Spleen (tissue), 11 donors: ENCODE results near the gene GATAD2A. TPM values are rescaled to one million over a fixed set of nuclear protein-coding genes. Genes with fewer than 3 reads are reported as not detected.

ENCODE experiments used
- DNase-seq: peaks from one replicate; pipeline ENCODE4 v3.0.0-alpha.2; 2020
- H3K27ac ChIP-seq, 8 donors: fragments of 200-600 bp; sonication (generic) in 7 of 8; 1 replicate in 4 of 8; 2 replicates in 4 of 8; pipeline versions ENCODE4 v1.5.0 to v1.8.0; 2016 to 2021; ENCODE audit warnings: inconsistent platforms in 4 of 8, mild to moderate bottlenecking in 4 of 8, moderate library complexity in 1 of 8
- H3K27me3 ChIP-seq, 7 donors: fragments of 200-600 bp; sonication (generic) in 6 of 7; replicated peaks in 1 of 7; 1 replicate in 4 of 7; 2 replicates in 3 of 7; pipeline versions ENCODE4 v1.5.0 to v1.8.0; 2016 to 2021; ENCODE audit warnings: inconsistent platforms in 3 of 7, mild to moderate bottlenecking in 1 of 7
- H3K36me3 ChIP-seq, 6 donors: fragments of 200-600 bp; sonication (generic) in 5 of 6; 1 replicate in 4 of 6; 2 replicates in 2 of 6; pipeline versions ENCODE4 v1.5.0 to v1.8.0; 2016 to 2021; ENCODE audit warnings: inconsistent platforms in 2 of 6
- H3K4me1 ChIP-seq, 6 donors: fragments of 200-600 bp; sonication (generic) in 5 of 6; 1 replicate in 3 of 6; 2 replicates in 3 of 6; pipeline versions ENCODE4 v1.5.0 to v1.8.0; 2016 to 2021; ENCODE audit warnings: inconsistent platforms in 3 of 6
- H3K4me3 ChIP-seq, 8 donors: fragments of 200-600 bp; sonication (generic) in 7 of 8; 1 replicate in 4 of 8; 2 replicates in 4 of 8; pipeline versions ENCODE4 v1.5.0 to v1.8.0; 2016 to 2021; ENCODE audit warnings: inconsistent platforms in 4 of 8, mild to moderate bottlenecking in 4 of 8, moderate library complexity in 2 of 8
- H3K9me3 ChIP-seq, 8 donors: fragments of 200-600 bp; sonication (generic) in 7 of 8; 1 replicate in 4 of 8; 2 replicates in 4 of 8; pipeline versions ENCODE4 v1.5.0 to v1.8.0; 2016 to 2021; ENCODE audit warnings: inconsistent platforms in 4 of 8
- CTCF ChIP-seq, 11 experiments: fragments of 200-600 bp in 7 of 11; fragments of 450-650 bp in 4 of 11; sonication (generic) in 4 of 11; IDR thresholded peaks in 8 of 11; conservative IDR thresholded peaks in 3 of 11; 1 replicate in 7 of 11; 2 replicates in 4 of 11; pipeline versions ENCODE4 v1.4.0 to v1.8.0; 2016 to 2021; ENCODE audit warnings: antibody characterized with exemption in 11 of 11, inconsistent platforms in 4 of 11, mild to moderate bottlenecking in 1 of 11
- POLR2A ChIP-seq, 3 donors: fragments of 450-650 bp; IDR thresholded peaks; one replicate each; pipeline ENCODE4 v1.5.1; 2017; ENCODE audit warnings: antibody characterized with exemption in 3 of 3, mild to moderate bottlenecking in 1 of 3
- POLR2AphosphoS5 ChIP-seq, 3 donors: sonication (generic); formaldehyde crosslinking; IDR thresholded peaks; one replicate each; pipeline ENCODE4 v1.5.1; 2017; ENCODE audit warnings: antibody characterized with exemption in 3 of 3
- WGBS, 5 donors: extraction: QIAGEN DNeasy Blood & Tissue Kit in 3 of 5; methylation state at CpG; one replicate each; pipeline versions ENCODE4 v1.1.5 to v1.1.7; 2013 to 2018; 5-methylcytosine and 5-hydroxymethylcytosine counted together
- intact Hi-C: fragments of 100-400 bp; cut with DNase I; formaldehyde crosslinking; loops from one replicate; pipeline ENCODE4 v1.15.0; 2023; ENCODE audit warnings: low total_unique reads
- polyA plus RNA-seq, 3 donors: library from polyadenylated mRNA; stranded (reverse); fragments of 200-250 nt; gene quantifications; one replicate each; pipeline ENCODE4 v1.2.1, GENCODE V29; 2013
- total RNA-seq, 7 donors: library from RNA; depleted of rRNA in 3 of 7; stranded (reverse); fragments of >200 nt in 3 of 7; fragmentation: NEBNext Ultra II Directional in 4 of 7; extraction: Animal tissue kit (Norgen Biotek cat#: 25700) in 4 of 7; gene quantifications; one replicate each; pipeline versions ENCODE4 v1.1.0 to v1.2.1, GENCODE V29; 2016 to 2021
- donor health status: healthy with polysubstance abuse.
- donor health status: DM: no; HTN: no; CAD: no; lungs with moderate emphysema.
- donor health status: DM: no; HTN: no; CAD: no.
- donor health status: Bipolar disorder and iron deficiency.
- donor health status: healthy.
- donor health status: DM: no; HTN: no; CAD: no.
- donor health status: DM: yes; HTN: yes; CAD: no.

GATAD2A gene
- total and polyA plus RNA-seq, 10 donors: 11.6 to 122 (median 66.8) TPM

- DNase-seq: no peak
- Histone ChIP-seq H3K4me3 (peak overlapping the region in 5 of 8 donors; percentile 3 to 63 (median 21)), H3K9me3 (no peaks in the 10 kb centered on the region), H3K36me3 (peaks cover 0 to 10% (median 0%) of the 10 kb centered on the region in 6 donors), H3K4me1 (peaks cover 66 to 100% (median 84%) of the 10 kb centered on the region in 6 donors), H3K27me3 (no peaks in the 10 kb centered on the region), H3K27ac (peak overlapping the region; percentile 80 to 97 (median 92))
- intact Hi-C loops: no loop called here
- TF ChIP-seq POLR2AphosphoS5 (IDR thresholded peaks at IDR 0.05): no peak
- TF ChIP-seq POLR2A (IDR thresholded peaks at IDR 0.05): no peak
- no peak for TF ChIP-seq CTCF (IDR thresholded peaks at IDR 0.05 in 8 of 11, conservative IDR thresholded peaks at IDR 0.05 in 3 of 11)
Observed at GRCh38 chr19:19459073-19459472, 53.6 kb downstream of the GATAD2A start.

GRCh38 chr19:19459707-19460251, 54.3 kb downstream of the GATAD2A start:
- intact Hi-C loops: no loop called here
- DNase-seq: peak; percentile 90
- WGBS, 5 donors: 0 to 2% (median 2%) methylated on average over 6 to 8 of the region's 8 CpGs
- TF ChIP-seq CTCF (IDR thresholded peaks at IDR 0.05 in 8 of 11, conservative IDR thresholded peaks at IDR 0.05 in 3 of 11) (no peak), POLR2AphosphoS5 (IDR thresholded peaks at IDR 0.05) (peak; percentile 7 to 86 (median 27)), POLR2A (IDR thresholded peaks at IDR 0.05) (no peak)
- Histone ChIP-seq H3K4me3 (peak overlapping the region; percentile 3 to 63 (median 22)), H3K9me3 (no peaks in the 10 kb centered on the region), H3K4me1 (peaks cover 68 to 100% (median 86%) of the 10 kb centered on the region in 6 donors), H3K27ac (peak overlapping the region; percentile 80 to 97 (median 92)), H3K27me3 (no peaks in the 10 kb centered on the region), H3K36me3 (peaks cover 0 to 16% (median 2%) of the 10 kb centered on the region in 6 donors)

GRCh38 chr19:19460258-19460731, 54.8 kb downstream of the GATAD2A start:
- Histone ChIP-seq H3K36me3 (peaks cover 0 to 21% (median 7%) of the 10 kb centered on the region in 6 donors), H3K27me3 (no peaks in the 10 kb centered on the region), H3K27ac (peak overlapping the region; percentile 80 to 97 (median 92)), H3K9me3 (no peaks in the 10 kb centered on the region), H3K4me3 (peak overlapping the region; percentile 3 to 63 (median 22)), H3K4me1 (peaks cover 68 to 100% (median 86%) of the 10 kb centered on the region in 6 donors)
- intact Hi-C loops: no loop called here
- TF ChIP-seq POLR2A (IDR thresholded peaks at IDR 0.05) (no peak), CTCF (IDR thresholded peaks at IDR 0.05 in 8 of 11, conservative IDR thresholded peaks at IDR 0.05 in 3 of 11) (no peak), POLR2AphosphoS5 (IDR thresholded peaks at IDR 0.05) (no peak)
- peak; percentile 86 for DNase-seq
- 11 to 29% (median 20%) methylated on average over 5 to 10 of the region's 10 CpGs for WGBS, 5 donors

GRCh38 chr19:19460761-19461265, 55.3 kb downstream of the GATAD2A start:
- H3K4me1 ChIP-seq: peaks cover 68 to 100% (median 87%) of the 10 kb centered on the region in 6 donors
- H3K36me3 ChIP-seq: peaks cover 0 to 26% (median 12%) of the 10 kb centered on the region in 6 donors
- H3K27ac ChIP-seq: peak overlapping the region; percentile 80 to 97 (median 92)
- intact Hi-C loops: no loop called here
- DNase-seq: peak; percentile 93
- 10 to 18% (median 15%) methylated on average over 18 of the region's 18 CpGs for WGBS, 5 donors
- H3K27me3 ChIP-seq: no peaks in the 10 kb centered on the region
- H3K4me3 ChIP-seq: peak overlapping the region in 7 of 8 donors; percentile 4 to 63 (median 23)
- no peak for TF ChIP-seq POLR2A (IDR thresholded peaks at IDR 0.05)
- peak in 1 of 11 experiments; percentile 8 for TF ChIP-seq CTCF (IDR thresholded peaks at IDR 0.05 in 8 of 11, conservative IDR thresholded peaks at IDR 0.05 in 3 of 11)
- TF ChIP-seq POLR2AphosphoS5 (IDR thresholded peaks at IDR 0.05): peak; percentile 74 to 86 (median 76)
- no peaks in the 10 kb centered on the region for H3K9me3 ChIP-seq
